ENCODE measurements around the gene PROK2. TPM values are rescaled to one million over a fixed set of nuclear protein-coding genes. Genes with fewer than 3 reads are reported as not detected.

The PROK2 gene
- total and polyA plus RNA-seq, 8 donors, result 0.58 to 5.7 (median 1.1) TPM; not detected in 5

DNA sequence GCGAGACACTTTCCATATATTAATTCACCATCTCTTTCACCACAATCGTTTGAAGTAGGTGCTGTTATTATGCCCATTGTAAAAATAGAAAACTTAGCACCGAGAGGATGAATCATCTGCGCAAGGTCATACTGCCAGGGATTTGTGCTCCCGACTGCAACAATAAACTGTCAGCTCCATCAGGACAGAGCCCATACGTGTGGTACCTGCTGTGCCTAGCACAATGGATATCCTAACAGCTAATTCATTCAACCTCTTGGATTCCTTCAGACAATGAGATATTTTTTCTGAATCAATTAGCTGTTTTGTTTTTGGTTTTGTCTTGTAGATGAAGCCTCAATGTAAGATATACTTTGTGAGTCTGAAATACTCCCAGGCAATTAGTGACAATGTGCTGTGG is 32.3 kb upstream of the PROK2 start:
- Histone ChIP-seq H3K27me3 (no peaks in the 10 kb centered on the region), H3K27ac (no peak overlapping the region), H3K4me1 (no peaks in the 10 kb centered on the region), H3K36me3 (no peaks in the 10 kb centered on the region), H3K4me3 (no peak overlapping the region), H3K9me3 (no peaks in the 10 kb centered on the region)
- WGBS, 5 donors, result 71 to 87% (median 78%) methylated on average over 6 of the region's 6 CpGs
- TF ChIP-seq POLR2A (IDR thresholded peaks at IDR 0.05), result no peak
- TF ChIP-seq EP300 (IDR thresholded peaks at IDR 0.05), result no peak
- no peak for TF ChIP-seq POLR2AphosphoS5 (IDR thresholded peaks at IDR 0.05)
- TF ChIP-seq, protein P1, sequence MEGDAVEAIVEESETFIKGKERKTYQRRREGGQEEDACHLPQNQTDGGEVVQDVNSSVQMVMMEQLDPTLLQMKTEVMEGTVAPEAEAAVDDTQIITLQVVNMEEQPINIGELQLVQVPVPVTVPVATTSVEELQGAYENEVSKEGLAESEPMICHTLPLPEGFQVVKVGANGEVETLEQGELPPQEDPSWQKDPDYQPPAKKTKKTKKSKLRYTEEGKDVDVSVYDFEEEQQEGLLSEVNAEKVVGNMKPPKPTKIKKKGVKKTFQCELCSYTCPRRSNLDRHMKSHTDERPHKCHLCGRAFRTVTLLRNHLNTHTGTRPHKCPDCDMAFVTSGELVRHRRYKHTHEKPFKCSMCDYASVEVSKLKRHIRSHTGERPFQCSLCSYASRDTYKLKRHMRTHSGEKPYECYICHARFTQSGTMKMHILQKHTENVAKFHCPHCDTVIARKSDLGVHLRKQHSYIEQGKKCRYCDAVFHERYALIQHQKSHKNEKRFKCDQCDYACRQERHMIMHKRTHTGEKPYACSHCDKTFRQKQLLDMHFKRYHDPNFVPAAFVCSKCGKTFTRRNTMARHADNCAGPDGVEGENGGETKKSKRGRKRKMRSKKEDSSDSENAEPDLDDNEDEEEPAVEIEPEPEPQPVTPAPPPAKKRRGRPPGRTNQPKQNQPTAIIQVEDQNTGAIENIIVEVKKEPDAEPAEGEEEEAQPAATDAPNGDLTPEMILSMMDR (IDR thresholded peaks at IDR 0.05), result no peak
- DNase-seq, result no peak
- intact Hi-C loops (cut with DNase I; ENCODE audit: low total_unique reads), result no loop called here

DNA sequence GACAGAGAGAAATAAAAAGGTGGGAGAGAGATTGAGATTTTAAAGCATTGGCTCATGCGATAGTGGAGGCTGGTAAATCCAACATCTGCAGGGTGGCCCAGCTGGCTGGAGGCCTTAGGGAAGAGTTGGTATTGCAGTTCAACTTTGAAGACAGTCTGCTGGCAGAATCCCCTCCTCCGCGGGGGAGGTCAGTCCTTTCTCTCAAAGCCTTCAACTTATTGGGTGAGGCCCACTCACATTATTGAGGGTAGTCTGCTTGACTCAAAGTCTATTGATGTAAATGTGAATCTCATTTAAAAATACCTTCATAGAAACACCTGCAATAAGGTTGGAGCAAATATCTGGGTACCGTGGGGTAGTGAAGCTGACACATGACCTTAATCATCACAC is 31.8 kb upstream of the PROK2 start:
- 82 to 91% (median 90%) methylated on average over 4 of the region's 4 CpGs for WGBS, 5 donors
- Histone ChIP-seq H3K36me3 (no peaks in the 10 kb centered on the region), H3K9me3 (no peaks in the 10 kb centered on the region), H3K4me1 (no peaks in the 10 kb centered on the region), H3K27me3 (no peaks in the 10 kb centered on the region), H3K4me3 (no peak overlapping the region), H3K27ac (no peak overlapping the region)
- no peak for DNase-seq
- TF ChIP-seq, protein P1 (IDR thresholded peaks at IDR 0.05), result no peak
- TF ChIP-seq POLR2AphosphoS5 (IDR thresholded peaks at IDR 0.05) (no peak), POLR2A (IDR thresholded peaks at IDR 0.05) (no peak), EP300 (IDR thresholded peaks at IDR 0.05) (no peak)
- intact Hi-C loops (cut with DNase I; ENCODE audit: low total_unique reads), result no loop called here

DNA sequence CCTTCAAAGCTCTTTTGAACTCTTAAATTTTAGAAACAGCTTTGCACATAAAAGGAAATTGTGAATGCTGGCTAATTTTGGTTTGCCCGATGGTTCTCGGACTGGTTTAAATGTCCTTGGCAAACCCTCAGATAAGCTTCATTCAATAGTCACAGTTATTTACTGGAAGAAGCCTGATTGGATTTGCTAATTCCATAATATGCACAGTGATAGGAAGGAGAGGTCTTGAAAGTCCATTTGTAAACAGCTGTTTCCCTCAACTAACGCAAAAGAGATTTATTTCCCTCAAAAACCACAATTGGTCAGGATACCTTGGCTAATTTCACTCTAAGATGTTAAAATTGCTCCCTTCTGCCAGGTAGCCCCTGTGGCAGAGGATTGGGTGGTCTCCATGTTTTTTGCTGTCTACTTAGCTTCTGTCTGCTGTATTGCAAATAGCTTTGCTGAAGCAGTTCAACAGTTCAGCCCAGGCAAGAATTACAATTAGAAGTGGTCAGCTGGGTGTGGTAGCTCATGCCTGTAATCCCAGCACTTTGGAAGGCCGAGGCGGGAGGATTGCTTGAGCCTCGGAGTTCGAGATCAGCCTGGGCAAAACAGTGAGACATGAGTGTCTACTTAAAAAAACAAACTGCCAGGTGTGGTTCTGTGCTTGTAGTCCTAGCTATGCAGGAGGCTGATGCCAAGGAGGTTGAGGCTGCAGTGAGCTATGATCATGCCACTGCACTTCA is 30.6 kb upstream of the PROK2 start:
- Histone ChIP-seq H3K27me3 (no peaks in the 10 kb centered on the region), H3K4me3 (no peak overlapping the region), H3K4me1 (no peaks in the 10 kb centered on the region), H3K9me3 (no peaks in the 10 kb centered on the region), H3K36me3 (no peaks in the 10 kb centered on the region), H3K27ac (no peak overlapping the region)
- TF ChIP-seq POLR2AphosphoS5 (IDR thresholded peaks at IDR 0.05) (no peak), POLR2A (IDR thresholded peaks at IDR 0.05) (no peak), EP300 (IDR thresholded peaks at IDR 0.05) (no peak)
- TF ChIP-seq, protein P1 (IDR thresholded peaks at IDR 0.05), result no peak
- intact Hi-C loops (cut with DNase I; ENCODE audit: low total_unique reads), result no loop called here
- 75 to 78% (median 76%) methylated on average over 7 of the region's 7 CpGs for WGBS, 5 donors
- DNase-seq, result no peak

DNA sequence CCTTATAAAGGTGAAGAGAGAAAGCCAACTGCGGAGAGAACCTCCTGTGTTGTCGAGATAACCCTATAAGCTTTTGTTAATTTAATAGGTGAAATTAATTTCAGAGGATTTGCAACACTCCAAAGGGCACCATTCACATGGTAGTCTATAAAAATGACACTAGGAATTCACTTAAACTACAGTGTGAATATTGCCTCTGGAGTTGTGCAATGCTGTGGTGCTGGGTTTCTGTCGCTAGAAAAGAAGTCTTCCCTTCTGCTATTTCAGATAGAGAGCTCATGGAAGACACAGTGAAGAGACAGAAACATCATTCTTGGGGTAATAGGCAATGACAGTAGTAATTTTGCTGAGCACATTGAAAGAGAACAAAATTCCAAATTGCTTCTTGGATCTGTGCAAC is 28.8 kb upstream of the PROK2 start:
- no peaks in the 10 kb centered on the region for H3K36me3 ChIP-seq
- no peaks in the 10 kb centered on the region for H3K9me3 ChIP-seq
- TF ChIP-seq, protein P1 (IDR thresholded peaks at IDR 0.05), result no peak
- TF ChIP-seq POLR2A (IDR thresholded peaks at IDR 0.05), result no peak
- no peak for TF ChIP-seq EP300 (IDR thresholded peaks at IDR 0.05)
- intact Hi-C loops (cut with DNase I; ENCODE audit: low total_unique reads), result no loop called here
- no peak overlapping the region for H3K4me3 ChIP-seq
- no peak for DNase-seq
- WGBS, 5 donors, result 86 to 97% (median 90%) methylated on average over 3 of the region's 3 CpGs
- no peak overlapping the region for H3K27ac ChIP-seq
- no peaks in the 10 kb centered on the region for H3K27me3 ChIP-seq
- H3K4me1 ChIP-seq, result no peaks in the 10 kb centered on the region

All from stomach (tissue), 9 donors.